ENCODE results near the gene CCL26.

CCL26 gene

GRCh38 chr7:75772081-75773077 is at the start of gene CCL26:
Gene CCL26 (minus strand): TSS chr7:75772211. CDS start chr7:75772176, 35 bp downstream.
- DNase-seq (ENCODE audit: low spot score): no peak

GRCh38 chr7:75820688-75821087 is 48.7 kb upstream of the CCL26 start:
- no peak for DNase-seq (ENCODE audit: low spot score)

DNA sequence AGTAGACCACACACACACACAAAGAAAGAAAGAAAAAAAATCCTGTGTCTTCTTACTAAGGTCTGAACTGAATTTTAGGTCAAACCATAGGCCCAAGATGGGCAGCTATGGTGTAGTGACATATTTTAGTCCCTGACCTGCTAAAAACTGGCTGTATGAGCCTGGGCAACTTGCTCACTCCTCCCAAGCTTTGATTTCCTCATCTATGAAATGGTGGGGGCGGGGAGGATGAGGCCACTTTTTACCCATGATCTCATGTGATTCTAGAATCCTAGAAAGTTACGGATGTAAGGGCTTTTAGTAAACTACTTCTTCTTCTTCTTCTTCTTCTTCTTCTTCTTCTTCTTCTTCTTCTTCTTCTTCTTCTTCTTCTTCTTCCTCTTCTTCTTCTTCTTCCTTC is 47.7 kb upstream of the CCL26 start:
- DNase-seq (ENCODE audit: low spot score): no peak

DNA sequence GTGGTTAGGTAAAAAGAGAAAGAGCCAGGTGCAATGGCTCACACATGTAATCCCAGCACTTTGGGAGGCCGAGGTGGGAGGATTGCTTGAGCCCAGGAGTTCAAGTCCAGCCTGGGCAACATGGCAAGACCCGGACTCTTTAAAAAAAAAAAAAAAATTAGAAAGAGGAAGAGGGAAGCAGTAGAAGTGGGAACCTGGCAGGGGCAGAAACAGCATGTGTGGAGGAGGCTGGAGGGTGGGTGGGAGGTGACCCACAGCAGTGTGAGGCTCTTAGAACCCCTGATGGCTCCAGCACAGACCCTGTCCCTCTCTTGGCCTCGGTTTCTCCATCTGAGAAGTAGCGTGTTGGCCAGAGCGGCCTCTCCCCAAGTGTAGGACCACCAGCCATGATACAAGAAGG is 46.5 kb upstream of the CCL26 start:
- DNase-seq (ENCODE audit: low spot score): no peak

- no peak for DNase-seq (ENCODE audit: low spot score)
Observed at GRCh38 chr7:75817116-75817515, 45.1 kb upstream of the CCL26 start.

DNA sequence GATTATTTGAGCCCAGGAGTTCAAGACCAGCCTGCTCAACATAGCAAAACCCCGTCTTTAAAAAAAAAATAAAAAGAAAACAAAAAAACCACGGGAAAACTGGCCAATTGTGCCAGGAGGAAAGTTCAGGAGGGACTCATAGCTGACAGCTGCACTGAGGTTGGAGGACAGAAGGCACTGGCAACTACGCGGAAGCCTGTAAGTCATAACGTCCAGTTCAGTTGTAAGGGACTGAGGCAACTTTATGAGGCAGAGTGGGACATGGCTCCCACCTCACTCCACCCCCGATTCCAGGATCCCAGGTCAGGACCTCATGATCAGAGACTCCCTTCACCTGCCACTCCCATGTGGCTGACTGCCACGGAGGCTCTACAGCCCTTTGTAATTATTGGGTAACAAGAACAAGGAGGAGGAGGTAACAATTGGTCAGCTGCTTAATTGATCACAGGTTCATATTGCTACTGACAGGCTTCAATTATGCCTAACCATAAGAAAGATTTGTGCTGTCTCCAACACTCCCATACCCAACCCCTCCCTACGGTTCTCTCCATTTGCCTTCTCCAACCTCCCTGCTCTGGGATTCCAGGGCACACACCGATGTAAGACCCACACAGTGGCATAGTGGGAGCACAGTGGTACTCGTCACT is 43.5 kb upstream of the CCL26 start:
- no peak for DNase-seq (ENCODE audit: low spot score)

DNA sequence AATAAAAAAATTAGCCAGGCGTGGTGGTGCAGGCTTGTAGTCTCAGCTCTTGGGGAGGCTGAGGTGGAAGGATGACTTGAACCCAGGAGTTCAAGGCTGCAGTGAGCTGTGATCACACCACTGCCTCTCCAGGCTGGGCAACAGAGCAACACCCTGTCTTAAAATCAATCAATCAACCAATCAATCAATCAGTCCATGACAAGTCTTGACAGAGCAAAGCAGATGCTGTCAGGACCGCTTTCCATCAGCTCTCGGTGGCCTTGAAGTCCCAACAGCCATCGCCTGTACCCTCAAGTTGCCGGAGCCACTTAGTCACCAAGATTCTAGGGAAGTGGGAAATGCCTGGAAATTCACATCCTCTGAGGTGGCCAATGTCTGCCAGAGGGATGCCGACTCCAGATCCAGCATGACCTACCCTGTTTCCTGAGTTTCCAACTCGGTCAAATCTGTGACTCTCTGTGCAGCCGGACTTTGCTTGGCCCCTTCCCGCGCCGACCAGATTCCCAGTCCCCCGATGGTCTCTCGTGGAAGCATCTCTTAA is 42.5 kb upstream of the CCL26 start:
- no peak for DNase-seq (ENCODE audit: low spot score)

- DNase-seq (ENCODE audit: low spot score): no peak
Observed at GRCh38 chr7:75813781-75814236, 41.8 kb upstream of the CCL26 start, which contains the start of gene CCL24. Gene CCL24 (minus strand): TSS chr7:75813806. CDS start chr7:75813715, 91 bp downstream.

DNA sequence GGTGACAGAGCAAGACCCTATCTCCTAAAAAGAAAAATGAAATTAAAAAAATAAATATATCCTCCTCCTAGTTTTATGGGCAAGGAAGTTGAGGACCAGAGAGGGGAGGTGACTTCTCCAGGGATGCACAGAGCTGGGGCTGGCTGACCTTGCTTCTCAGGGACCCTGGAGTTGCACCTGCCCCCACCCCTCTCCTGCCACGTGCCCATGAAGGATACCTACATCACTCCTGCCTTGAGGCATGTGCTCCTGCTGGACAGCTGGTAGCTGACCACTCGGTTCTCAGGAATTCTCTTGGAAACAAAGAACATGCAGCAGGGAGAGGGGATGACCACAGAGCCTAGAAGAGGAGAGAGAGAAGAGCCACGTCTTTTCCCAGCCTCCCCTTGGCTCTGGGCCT is 41.1 kb upstream of the CCL26 start:
- DNase-seq (ENCODE audit: low spot score): no peak

GRCh38 chr7:75811894-75812678 is 40.1 kb upstream of the CCL26 start:
- DNase-seq (ENCODE audit: low spot score): no peak

- DNase-seq (ENCODE audit: low spot score): no peak
Observed at GRCh38 chr7:75809396-75809795, 37.4 kb upstream of the CCL26 start.

GRCh38 chr7:75808106-75808505 is 36.1 kb upstream of the CCL26 start:
- DNase-seq (ENCODE audit: low spot score): no peak

DNA sequence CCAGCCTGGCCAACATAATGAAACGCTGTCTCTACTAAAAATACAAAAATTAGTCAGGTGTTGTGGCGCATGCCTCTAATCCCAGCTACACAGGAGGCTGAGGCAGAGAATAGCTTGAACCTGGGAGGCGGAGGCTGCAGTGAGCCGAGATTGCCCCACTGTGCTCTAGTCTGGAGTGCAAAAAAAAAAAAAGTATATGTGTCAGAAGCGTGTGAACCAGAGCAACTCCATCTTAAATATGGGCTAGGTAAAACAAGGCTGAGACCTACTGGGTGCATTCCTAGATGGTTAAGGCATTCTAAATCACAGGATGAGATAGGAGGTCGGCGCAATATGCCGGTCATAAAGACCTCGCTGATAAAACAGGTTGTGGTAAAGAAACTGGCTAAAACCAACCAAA is 35.4 kb upstream of the CCL26 start:
- no peak for DNase-seq (ENCODE audit: low spot score)

GRCh38 chr7:75806560-75807307 is 34.7 kb upstream of the CCL26 start:
- DNase-seq (ENCODE audit: low spot score): no peak

DNA sequence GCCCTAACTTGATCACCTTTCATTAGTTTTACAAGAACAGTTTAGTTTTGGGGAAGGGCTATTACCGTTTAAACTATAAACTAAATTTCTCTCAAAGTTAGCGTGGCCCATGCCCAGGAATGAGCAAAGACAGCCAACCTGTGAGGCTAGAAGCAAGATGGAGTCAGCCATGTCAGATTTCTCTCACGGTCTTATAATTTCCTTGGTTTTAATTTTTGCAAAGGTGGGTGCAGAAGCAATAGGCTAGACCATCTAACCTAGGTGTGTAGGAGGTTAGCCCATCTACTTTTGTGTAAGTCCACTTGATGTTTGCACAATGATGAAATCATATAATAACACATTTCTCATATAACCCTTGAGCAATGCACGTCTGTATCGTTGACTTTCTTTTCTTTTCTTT is 32.7 kb upstream of the CCL26 start:
- DNase-seq (ENCODE audit: low spot score): no peak

GRCh38 chr7:75804004-75804403 is 32.0 kb upstream of the CCL26 start:
- DNase-seq (ENCODE audit: low spot score): no peak

- no peak for DNase-seq (ENCODE audit: low spot score)
Observed at GRCh38 chr7:75802552-75802821, 30.5 kb upstream of the CCL26 start.

DNA sequence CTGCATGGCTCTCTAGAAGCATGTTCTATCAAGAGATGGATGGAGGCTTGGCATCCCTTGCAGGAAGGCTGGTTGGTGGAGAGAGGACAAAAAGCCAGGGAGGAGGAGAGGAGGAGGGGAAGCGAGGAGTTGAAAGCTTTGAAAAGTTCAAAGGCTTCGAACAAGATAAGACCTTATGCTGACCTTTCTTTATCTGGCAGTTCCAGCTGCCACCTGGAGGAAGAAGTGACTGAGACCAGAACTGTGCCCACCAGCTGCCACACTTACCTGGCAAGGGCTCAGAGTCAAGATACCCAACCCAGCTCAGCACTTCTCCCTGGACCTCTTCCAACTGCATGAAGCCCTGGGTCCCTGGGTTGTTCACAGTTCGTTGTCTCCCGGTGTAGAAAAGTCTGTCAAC is 26.8 kb upstream of the CCL26 start:
- DNase-seq (ENCODE audit: low spot score): no peak

DNA sequence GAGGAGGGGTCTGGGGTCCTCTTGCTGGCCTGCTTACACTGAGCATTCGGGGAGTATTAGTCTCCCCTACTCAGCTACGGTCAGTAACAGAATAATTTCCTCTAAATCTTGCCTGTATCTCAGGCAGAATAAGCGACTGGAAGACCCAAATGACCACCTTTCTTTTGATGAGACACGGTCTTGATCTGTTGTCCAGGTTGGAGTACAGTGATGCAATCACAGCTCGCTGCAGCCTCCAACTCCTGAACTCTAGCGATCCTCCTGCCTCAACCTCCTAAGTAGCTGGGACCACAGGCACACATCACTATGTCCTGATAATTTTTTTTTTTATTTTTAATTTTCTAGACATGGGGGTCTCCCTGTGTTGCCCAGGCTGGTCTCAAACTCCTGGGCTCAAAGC is 24.4 kb upstream of the CCL26 start:
- DNase-seq (ENCODE audit: low spot score): no peak

DNA sequence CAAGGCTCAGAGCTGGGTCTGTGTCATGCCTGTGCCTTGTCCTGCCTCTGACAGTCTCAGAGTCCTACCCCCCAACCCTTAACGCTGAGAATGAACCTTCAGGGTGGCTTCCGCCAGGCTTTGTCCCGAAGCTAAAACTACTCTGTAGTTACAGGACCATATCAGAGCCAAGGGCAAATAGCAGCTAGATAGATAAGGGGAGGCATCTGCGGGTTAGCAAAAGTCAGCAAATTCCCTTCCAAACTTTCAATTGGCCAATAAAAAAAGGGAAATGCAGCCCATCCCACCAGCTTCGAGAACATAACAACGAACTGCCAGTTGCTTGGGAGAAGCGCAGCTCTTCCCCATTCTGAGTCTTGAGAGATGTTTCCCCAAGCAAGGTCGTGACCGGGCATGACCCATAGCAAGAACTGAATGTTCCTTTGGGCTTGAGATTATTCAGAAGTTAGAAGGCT is 23.8 kb upstream of the CCL26 start:
- DNase-seq (ENCODE audit: low spot score): no peak

DNA sequence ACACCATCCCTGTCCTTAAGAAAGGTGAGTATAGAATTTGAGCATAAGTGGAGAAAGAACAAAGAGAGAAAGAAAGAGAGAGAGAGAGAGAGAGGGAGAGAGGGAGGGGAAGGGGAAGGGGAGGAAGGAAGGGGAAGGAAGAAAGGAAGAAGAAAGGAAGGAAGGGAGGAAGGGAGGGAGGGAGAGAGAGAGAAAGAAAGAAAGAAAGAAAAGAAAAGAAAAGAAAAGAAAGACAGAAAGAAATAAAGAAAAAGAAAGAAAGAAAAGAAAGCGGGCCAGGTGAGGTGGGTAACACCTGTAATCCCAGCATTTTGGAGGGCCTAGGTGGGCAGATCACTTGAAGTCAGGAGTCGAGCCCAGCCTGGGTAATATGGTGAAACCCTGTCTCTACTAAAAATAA is 21.7 kb upstream of the CCL26 start:
- DNase-seq (ENCODE audit: low spot score): no peak
